Measurements from ENCODE around the gene CHST6.

- TF ChIP-seq SIN3A (IDR thresholded peaks at IDR 0.05; ENCODE audit: borderline replicate concordance, insufficient read depth, low read length) (no peak), POLR2AphosphoS5 (IDR thresholded peaks at IDR 0.05; ENCODE audit: low read depth, low read length) (no peak), REST (IDR thresholded peaks at IDR 0.05; ENCODE audit: insufficient read depth in 1 of 2, low read depth in 2 of 2, low read length in 2 of 2) (no peak)
Measured at GRCh38 chr16:75495076-75495674, at the start of gene CHST6.

Measured in PFSK-1 (cell line).